Ramos (cell line): Measurements from ENCODE around the gene ITIH1.

Experiments
- in situ Hi-C: fragments of 300-500 bp; cut with MboI; formaldehyde crosslinking; loops from one replicate; pipeline ENCODE4 v1.14.3; 2022; ENCODE audit warnings: low sequenced_read_pairs; ENCODE audit not compliant: unreplicated experiment

ITIH1 gene

GRCh38 chr3:52777127-52777958 lies at the start of gene ITIH1:
TSS of gene ITIH1 (plus strand) at chr3:52777599. CDS start at chr3:52777616, 17 bp downstream.
- in situ Hi-C loops, result no loop called here

- in situ Hi-C loops, result loop anchor here (25.0 kb wide), 1 partner anchor 334 kb away; no protein-coding TSS in a partner anchor
These were observed 48.6 kb upstream of the ITIH1 start for GRCh38 chr3:52728753-52729152.

GRCh38 chr3:52730681-52731080 lies 46.7 kb upstream of the ITIH1 start:
- in situ Hi-C loops, result loop anchor here (25.0 kb wide), 1 partner anchor 332 kb away; no protein-coding TSS in a partner anchor

- in situ Hi-C loops, result loop anchor here (25.0 kb wide), 1 partner anchor 331 kb away; no protein-coding TSS in a partner anchor
These were observed 45.8 kb upstream of the ITIH1 start for GRCh38 chr3:52731590-52731989.

GRCh38 chr3:52733256-52733891 lies 44.0 kb upstream of the ITIH1 start:
- in situ Hi-C loops, result loop anchor here (25.0 kb wide), 1 partner anchor 329 kb away; no protein-coding TSS in a partner anchor

GRCh38 chr3:52739730-52740129 lies 37.7 kb upstream of the ITIH1 start:
- in situ Hi-C loops, result loop anchor here (25.0 kb wide), 1 partner anchor 323 kb away; no protein-coding TSS in a partner anchor

- in situ Hi-C loops, result loop anchor here (25.0 kb wide), 1 partner anchor 320 kb away; no protein-coding TSS in a partner anchor
These were observed 34.9 kb upstream of the ITIH1 start for GRCh38 chr3:52742418-52743041.

GRCh38 chr3:52743152-52743551 lies 34.2 kb upstream of the ITIH1 start:
- in situ Hi-C loops, result loop anchor here (25.0 kb wide), 1 partner anchor 319 kb away; no protein-coding TSS in a partner anchor

- in situ Hi-C loops, result loop anchor here (25.0 kb wide), 1 partner anchor 319 kb away; no protein-coding TSS in a partner anchor
These were observed 33.7 kb upstream of the ITIH1 start for GRCh38 chr3:52743721-52744120.

- in situ Hi-C loops, result no loop called here
These were observed 25.2 kb upstream of the ITIH1 start for GRCh38 chr3:52752045-52752660.

- in situ Hi-C loops, result no loop called here
These were observed 23.0 kb upstream of the ITIH1 start for GRCh38 chr3:52754373-52754772.

- in situ Hi-C loops, result no loop called here
These were observed 21.3 kb upstream of the ITIH1 start for GRCh38 chr3:52756141-52756540.

- in situ Hi-C loops, result no loop called here
These were observed 13.9 kb upstream of the ITIH1 start for GRCh38 chr3:52763466-52763865.

GRCh38 chr3:52769786-52770455 lies 7.5 kb upstream of the ITIH1 start:
- in situ Hi-C loops, result no loop called here

GRCh38 chr3:52770496-52771333 lies 6.7 kb upstream of the ITIH1 start, which contains the start of gene NEK4:
TSS of gene NEK4 (minus strand) at chr3:52770940. CDS start at chr3:52770746, 194 bp downstream.
- in situ Hi-C loops, result no loop called here

GRCh38 chr3:52771334-52771681 lies 6.1 kb upstream of the ITIH1 start:
- in situ Hi-C loops, result no loop called here

- in situ Hi-C loops, result no loop called here
These were observed 5.7 kb upstream of the ITIH1 start for GRCh38 chr3:52771702-52772101.

GRCh38 chr3:52773361-52774065 lies 3.9 kb upstream of the ITIH1 start:
- in situ Hi-C loops, result no loop called here
